LNCAP (cell line): Measurements from ENCODE around the gene BIN2.

Source experiments
- TF ChIP-seq, protein P1 (sequence below): fragments of 450-650 bp; IDR thresholded peaks from 2 replicates; pipeline ENCODE4 v1.5.1; 2017; ENCODE audit warnings: mild to moderate bottlenecking

The BIN2 gene

GRCh38 chr12:51358496-51358895 lies 34.5 kb upstream of the BIN2 start:
- TF ChIP-seq, protein P1, sequence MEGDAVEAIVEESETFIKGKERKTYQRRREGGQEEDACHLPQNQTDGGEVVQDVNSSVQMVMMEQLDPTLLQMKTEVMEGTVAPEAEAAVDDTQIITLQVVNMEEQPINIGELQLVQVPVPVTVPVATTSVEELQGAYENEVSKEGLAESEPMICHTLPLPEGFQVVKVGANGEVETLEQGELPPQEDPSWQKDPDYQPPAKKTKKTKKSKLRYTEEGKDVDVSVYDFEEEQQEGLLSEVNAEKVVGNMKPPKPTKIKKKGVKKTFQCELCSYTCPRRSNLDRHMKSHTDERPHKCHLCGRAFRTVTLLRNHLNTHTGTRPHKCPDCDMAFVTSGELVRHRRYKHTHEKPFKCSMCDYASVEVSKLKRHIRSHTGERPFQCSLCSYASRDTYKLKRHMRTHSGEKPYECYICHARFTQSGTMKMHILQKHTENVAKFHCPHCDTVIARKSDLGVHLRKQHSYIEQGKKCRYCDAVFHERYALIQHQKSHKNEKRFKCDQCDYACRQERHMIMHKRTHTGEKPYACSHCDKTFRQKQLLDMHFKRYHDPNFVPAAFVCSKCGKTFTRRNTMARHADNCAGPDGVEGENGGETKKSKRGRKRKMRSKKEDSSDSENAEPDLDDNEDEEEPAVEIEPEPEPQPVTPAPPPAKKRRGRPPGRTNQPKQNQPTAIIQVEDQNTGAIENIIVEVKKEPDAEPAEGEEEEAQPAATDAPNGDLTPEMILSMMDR = no peak

- TF ChIP-seq, protein P1 = no peak
Measured at GRCh38 chr12:51357374-51358047, 33.5 kb upstream of the BIN2 start.

GRCh38 chr12:51351913-51352532 lies 28.0 kb upstream of the BIN2 start:
- TF ChIP-seq, protein P1 = peak; percentile 71

DNA sequence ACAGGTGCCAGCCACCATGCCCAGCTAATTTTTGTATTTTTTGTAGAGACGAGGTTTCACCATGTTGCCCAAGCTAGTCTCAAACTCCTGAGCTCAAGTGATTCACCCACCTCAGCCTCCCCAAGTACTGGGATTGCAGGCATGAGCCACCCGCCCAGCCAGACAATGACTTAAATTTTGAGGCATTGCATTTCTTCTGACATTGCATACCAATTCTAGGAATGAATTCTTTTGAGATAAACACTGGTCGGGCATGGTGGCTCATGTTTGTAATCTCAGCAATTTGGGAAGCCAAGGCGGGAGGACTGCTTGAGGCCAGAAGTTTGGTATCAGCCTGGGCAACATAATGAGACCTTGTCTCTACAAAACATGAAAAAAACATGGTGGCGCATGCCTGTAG lies 25.1 kb upstream of the BIN2 start:
- TF ChIP-seq, protein P1 = no peak

DNA sequence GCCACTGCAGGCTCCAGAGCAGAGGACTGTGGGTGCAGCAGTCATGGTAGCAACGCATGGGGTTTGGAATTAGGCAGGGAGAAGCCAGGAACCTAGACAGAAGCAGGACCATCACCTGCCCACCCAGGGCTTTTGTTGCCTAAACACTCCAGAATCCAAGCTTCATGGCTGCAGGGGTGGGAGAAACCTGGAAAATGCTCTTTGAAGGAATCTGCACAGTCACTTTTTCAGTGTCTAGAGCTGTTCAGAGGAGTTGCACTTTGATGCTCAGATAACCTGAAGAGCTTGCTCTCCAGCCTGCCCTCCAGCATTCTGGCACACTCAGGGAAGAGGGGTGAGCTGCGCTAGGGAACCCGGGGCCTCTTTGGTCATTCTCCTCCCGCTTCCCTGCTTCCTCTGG lies 24.1 kb upstream of the BIN2 start:
- TF ChIP-seq, protein P1 = no peak

DNA sequence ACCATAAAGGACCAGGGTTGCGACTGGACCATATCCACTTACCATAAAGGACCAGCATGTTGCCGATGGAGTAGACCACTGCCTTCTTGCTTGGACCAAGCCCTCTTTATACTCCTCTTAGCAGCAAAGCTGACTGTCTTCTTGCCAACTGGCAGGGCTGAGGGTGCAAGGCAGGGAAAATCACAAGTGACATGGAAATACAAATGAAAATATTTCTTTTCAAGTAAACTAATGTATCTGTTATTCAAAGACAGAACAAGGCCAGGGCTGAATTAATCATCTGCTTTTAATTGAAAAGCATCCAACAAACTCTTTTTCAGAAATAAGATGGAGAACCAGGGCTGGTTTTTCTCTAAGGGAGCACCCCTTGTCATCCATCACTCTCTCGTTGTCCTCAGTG lies 22.6 kb upstream of the BIN2 start, which contains the start of gene CELA1:
TSS of gene CELA1 (minus strand) at position 99 of the 400 bp plus-strand sequence. CDS start at position 58, 41 bp downstream.
- TF ChIP-seq, protein P1 = no peak

GRCh38 chr12:51345681-51346080 lies 21.7 kb upstream of the BIN2 start:
- TF ChIP-seq, protein P1 = no peak
